ENCODE data around the gene PTOV1. TPM values are rescaled to one million over a fixed set of nuclear protein-coding genes. Genes with fewer than 3 reads are reported as not detected.

Gene PTOV1
- total and polyA plus RNA-seq, 2 donors (not counting 1 experiment from before 2014, with no cell fraction given) = 144 to 230 TPM

GRCh38 chr19:49877879-49878743, 27.2 kb downstream of the PTOV1 start:
- peaks cover 36% of the 10 kb centered on the region for H3K79me2 ChIP-seq (ENCODE audit: control insufficient read depth, insufficient read depth, low read length)
- intact Hi-C loops (cut with micrococcal nuclease) = loop anchor here (1.0 to 2.0 kb wide), 10 partner anchors 9 to 1005 kb away; partner anchors contain the start of genes ATF5, FUZ, NUP62 and PPP1R15A
- peaks cover 0 to 45% of the 10 kb centered on the region in 2 experiments for H3K36me3 ChIP-seq (replicated peaks in 1 of 2; ENCODE audit: control extremely low read depth in 1 of 2, control insufficient read depth in 1 of 2, extremely low read depth in 1 of 2, insufficient read depth in 2 of 2, low read length in 1 of 2)
- peak; percentile 61 for ATAC-seq (ENCODE audit: low read depth)
- H3K4me1 ChIP-seq (ENCODE audit: control insufficient read depth in 2 of 2, insufficient read depth in 2 of 2, low read length in 2 of 2) = peaks cover 12 to 20% of the 10 kb centered on the region in 2 donors
- DNase-seq = peak; percentile 99
- peak overlapping the region; percentile 94 to 98 for H3K27ac ChIP-seq (ENCODE audit: low read length in 2 of 2)
- H3K4me3 ChIP-seq (ENCODE audit: control extremely low read depth in 1 of 5, extremely low read depth in 1 of 5, insufficient read depth in 1 of 5, low read depth in 2 of 5, low read length in 4 of 5) = peak overlapping the region; percentile 85 to 96 (median 95)
- peak overlapping the region; percentile 93 for H3K4me2 ChIP-seq (replicated peaks; ENCODE audit: low read depth, low read length, poor library complexity, severe bottlenecking)
- no peak for TF ChIP-seq EZH2 (IDR thresholded peaks at IDR 0.05; ENCODE audit: borderline replicate concordance, insufficient read depth, low read depth, low read length, poor library complexity, severe bottlenecking)
- TF ChIP-seq CTCF (IDR thresholded peaks at IDR 0.05) = no peak
- H3K9ac ChIP-seq (ENCODE audit: low read length) = peak overlapping the region; percentile 99
- Mint-ChIP-seq H3K4me1 (peaks cover 21% of the 10 kb centered on the region), H3K4me3 (no peak overlapping the region), H3K9me3 (ENCODE audit: insufficient read depth) (no peaks in the 10 kb centered on the region), H3K27ac (no peak overlapping the region), H3K27me3 (no peaks in the 10 kb centered on the region)
- H3K9me3 ChIP-seq (ENCODE audit: control extremely low read depth in 1 of 3, control insufficient read depth in 2 of 3, insufficient read depth in 1 of 3, low read length in 2 of 3) = no peaks in the 10 kb centered on the region
- H4K20me1 ChIP-seq (ENCODE audit: control insufficient read depth, insufficient read depth, low read length, poor library complexity, severe bottlenecking) = peaks cover 47% of the 10 kb centered on the region
- ChIA-PET CTCF (interaction anchor here (1.0 to 1.2 kb wide), 2 partner anchors 11 to 65 kb away, joined by 3 to 4 read pairs; partner anchors contain the start of gene FUZ), POLR2A (interaction anchor here (1.1 to 2.6 kb wide), 9 partner anchors 9 to 1259 kb away, joined by 3 to 30 read pairs (median 13); partner anchors contain the start of genes ATF5, FUZ, IL4I1 and NUP62)
- H3K27me3 ChIP-seq (replicated peaks in 1 of 4; ENCODE audit: control extremely low read depth in 1 of 4, control insufficient read depth in 3 of 4, insufficient read depth in 4 of 4, low read length in 3 of 4) = no peaks in the 10 kb centered on the region
- WGBS (ENCODE audit: insufficient coverage) = 10% methylated on average over 36 of the region's 41 CpGs
- peak overlapping the region; percentile 83 for H2AFZ ChIP-seq (ENCODE audit: insufficient read depth, low read depth, low read length, poor library complexity, severe bottlenecking)
